GM20431 (cell line): ENCODE results near the gene WNT2B.
"Not testable (repeated sequence)": the region's sequence is repeated elsewhere in the genome, so short reads cannot be mapped to it uniquely, and the experiment has no call there.

Experiments used
- in situ Hi-C: fragments of 300-500 bp; cut with MseI, MboI; formaldehyde crosslinking; loops from one replicate; pipeline ENCODE4 v1.15.0; 2020; ENCODE audit warnings: low sequenced_read_pairs; ENCODE audit not compliant: unreplicated experiment

WNT2B gene

GRCh38 chr1:112508278-112509004 is at the start of gene WNT2B:
Gene WNT2B (plus strand): TSS chr1:112508965. CDS start chr1:112509263, 298 bp downstream.
- in situ Hi-C loops: loop anchor here (25.0 kb wide), 1 partner anchor 204 kb away; the partner anchor contains the start of genes PPM1J and RHOC

- in situ Hi-C loops: no loop called here
Observed at GRCh38 chr1:112460615-112461014, 48.1 kb upstream of the WNT2B start.

GRCh38 chr1:112461200-112461871 is 47.4 kb upstream of the WNT2B start:
- in situ Hi-C loops: no loop called here

GRCh38 chr1:112462953-112463279 is 45.8 kb upstream of the WNT2B start:
- in situ Hi-C loops: no loop called here

GRCh38 chr1:112464501-112464900 is 44.3 kb upstream of the WNT2B start:
- in situ Hi-C loops: no loop called here

GRCh38 chr1:112465122-112465521 is 43.6 kb upstream of the WNT2B start:
- in situ Hi-C loops: no loop called here

GRCh38 chr1:112466078-112466660 is 42.6 kb upstream of the WNT2B start:
- in situ Hi-C loops: no loop called here

- in situ Hi-C loops: not testable (repeated sequence)
Observed at GRCh38 chr1:112470324-112470723, 38.4 kb upstream of the WNT2B start.

GRCh38 chr1:112470966-112471365 is 37.8 kb upstream of the WNT2B start:
- in situ Hi-C loops: no loop called here

GRCh38 chr1:112472142-112472541 is 36.6 kb upstream of the WNT2B start:
- in situ Hi-C loops: no loop called here

GRCh38 chr1:112477550-112477949 is 31.2 kb upstream of the WNT2B start:
- in situ Hi-C loops: no loop called here

GRCh38 chr1:112478314-112478713 is 30.5 kb upstream of the WNT2B start:
- in situ Hi-C loops: no loop called here

GRCh38 chr1:112486063-112486462 is 22.7 kb upstream of the WNT2B start:
- in situ Hi-C loops: not testable (repeated sequence)

GRCh38 chr1:112487686-112488085 is 21.1 kb upstream of the WNT2B start:
- in situ Hi-C loops: not testable (repeated sequence)

- in situ Hi-C loops: no loop called here
Observed at GRCh38 chr1:112488141-112488540, 20.6 kb upstream of the WNT2B start.

- in situ Hi-C loops: no loop called here
Observed at GRCh38 chr1:112492076-112492475, 16.7 kb upstream of the WNT2B start.

- in situ Hi-C loops: no loop called here
Observed at GRCh38 chr1:112493351-112493750, 15.4 kb upstream of the WNT2B start.

GRCh38 chr1:112496290-112496689 is 12.5 kb upstream of the WNT2B start:
- in situ Hi-C loops: no loop called here

GRCh38 chr1:112501810-112502641 is 6.7 kb upstream of the WNT2B start:
- in situ Hi-C loops: loop anchor here (25.0 kb wide), 1 partner anchor 210 kb away; the partner anchor contains the start of genes PPM1J and RHOC

- in situ Hi-C loops: loop anchor here (25.0 kb wide), 1 partner anchor 209 kb away; the partner anchor contains the start of genes PPM1J and RHOC
Observed at GRCh38 chr1:112502826-112503225, 5.9 kb upstream of the WNT2B start.
